ES-I3 (cell line): ENCODE data around the gene SIRPB2.
"Not testable (repeated sequence)": the region's sequence is repeated elsewhere in the genome, so short reads cannot be mapped to it uniquely, and the experiment has no call there.

Source experiments
- H3K36me3 ChIP-seq: 2 replicates; pipeline ENCODE4 v1.6.1; 2013; ENCODE audit warnings: mild to moderate bottlenecking, low read length, control low read depth, moderate library complexity; ENCODE audit not compliant: insufficient read depth
- H3K4me1 ChIP-seq: 2 replicates; pipeline ENCODE4 v1.6.1; 2013; ENCODE audit warnings: mild to moderate bottlenecking, control low read depth, low read length; ENCODE audit not compliant: insufficient read depth
- H3K9ac ChIP-seq: 2 replicates; pipeline ENCODE4 v1.6.1; 2013; ENCODE audit warnings: low read depth, mild to moderate bottlenecking, low read length, moderate library complexity
- H3K9me3 ChIP-seq: 2 replicates; pipeline ENCODE4 v1.6.1; 2013; ENCODE audit warnings: mild to moderate bottlenecking, low read length, moderate library complexity; ENCODE audit not compliant: control insufficient read depth, insufficient read depth

SIRPB2 gene

GRCh38 chr20:1513801-1514200 is 22.6 kb upstream of the SIRPB2 start:
- H3K36me3 ChIP-seq: no peaks in the 10 kb centered on the region
- H3K9ac ChIP-seq: no peak overlapping the region
- no peaks in the 10 kb centered on the region for H3K9me3 ChIP-seq
- peaks cover 6% of the 10 kb centered on the region for H3K4me1 ChIP-seq

- no peaks in the 10 kb centered on the region for H3K36me3 ChIP-seq
- no peaks in the 10 kb centered on the region for H3K4me1 ChIP-seq
- no peak overlapping the region for H3K9ac ChIP-seq
- no peaks in the 10 kb centered on the region for H3K9me3 ChIP-seq
These were observed 18.0 kb upstream of the SIRPB2 start for GRCh38 chr20:1509237-1509636.

GRCh38 chr20:1508574-1508973 is 17.4 kb upstream of the SIRPB2 start:
- Histone ChIP-seq H3K4me1 (no peaks in the 10 kb centered on the region), H3K9me3 (no peaks in the 10 kb centered on the region), H3K9ac (no peak overlapping the region), H3K36me3 (no peaks in the 10 kb centered on the region)

- no peak overlapping the region for H3K9ac ChIP-seq
- no peaks in the 10 kb centered on the region for H3K4me1 ChIP-seq
- H3K9me3 ChIP-seq: peaks cover 3% of the 10 kb centered on the region; the same call in 1 of the 2 replicates
- no peaks in the 10 kb centered on the region for H3K36me3 ChIP-seq
These were observed 16.1 kb upstream of the SIRPB2 start for GRCh38 chr20:1507276-1507675.

GRCh38 chr20:1505871-1506270 is 14.7 kb upstream of the SIRPB2 start:
- no peak overlapping the region for H3K9ac ChIP-seq
- no peaks in the 10 kb centered on the region for H3K36me3 ChIP-seq
- H3K4me1 ChIP-seq: peaks cover 3% of the 10 kb centered on the region; the same call in 1 of the 2 replicates
- peaks cover 3% of the 10 kb centered on the region; the same call in 1 of the 2 replicates for H3K9me3 ChIP-seq

GRCh38 chr20:1505361-1505760 is 14.1 kb upstream of the SIRPB2 start:
- Histone ChIP-seq H3K36me3 (no peaks in the 10 kb centered on the region), H3K4me1 (peaks cover 7% of the 10 kb centered on the region; the same call in 1 of the 2 replicates), H3K9me3 (peaks cover 3% of the 10 kb centered on the region; the same call in 1 of the 2 replicates), H3K9ac (no peak overlapping the region)

GRCh38 chr20:1503564-1504227 is 12.5 kb upstream of the SIRPB2 start:
- Histone ChIP-seq H3K9ac (no peak overlapping the region), H3K4me1 (peaks cover 7% of the 10 kb centered on the region; the same call in 1 of the 2 replicates), H3K36me3 (no peaks in the 10 kb centered on the region), H3K9me3 (peaks cover 3% of the 10 kb centered on the region; the same call in 1 of the 2 replicates)

GRCh38 chr20:1500496-1500895 is 9.3 kb upstream of the SIRPB2 start:
- no peak overlapping the region for H3K9ac ChIP-seq
- peaks cover 7% of the 10 kb centered on the region; the same call in 1 of the 2 replicates for H3K4me1 ChIP-seq
- H3K9me3 ChIP-seq: peaks cover 3% of the 10 kb centered on the region; the same call in 1 of the 2 replicates
- no peaks in the 10 kb centered on the region for H3K36me3 ChIP-seq

GRCh38 chr20:1499528-1500420 is 8.6 kb upstream of the SIRPB2 start:
- no peak overlapping the region for H3K9ac ChIP-seq
- H3K36me3 ChIP-seq: no peaks in the 10 kb centered on the region
- peaks cover 3% of the 10 kb centered on the region; the same call in 1 of the 2 replicates for H3K9me3 ChIP-seq
- peaks cover 7% of the 10 kb centered on the region; the same call in 1 of the 2 replicates for H3K4me1 ChIP-seq

GRCh38 chr20:1497371-1497770 is 6.2 kb upstream of the SIRPB2 start:
- H3K36me3 ChIP-seq, H3K9ac ChIP-seq, H3K9me3 ChIP-seq, H3K4me1 ChIP-seq: not testable (repeated sequence)

- no peak overlapping the region for H3K9ac ChIP-seq
- H3K36me3 ChIP-seq: no peaks in the 10 kb centered on the region
These were observed 5.7 kb upstream of the SIRPB2 start for GRCh38 chr20:1496930-1497329.

GRCh38 chr20:1494436-1494835 is 3.2 kb upstream of the SIRPB2 start:
- Histone ChIP-seq H3K36me3 (no peaks in the 10 kb centered on the region), H3K4me1 (no peaks in the 10 kb centered on the region), H3K9me3 (no peaks in the 10 kb centered on the region; the same call in 1 of the 2 replicates), H3K9ac (no peak overlapping the region)

More at GRCh38 chr20:1496930-1497329, 5.7 kb upstream of the SIRPB2 start:
- peaks cover 7% of the 10 kb centered on the region; the same call in 1 of the 2 replicates for H3K4me1 ChIP-seq
- no peaks in the 10 kb centered on the region; the same call in 1 of the 2 replicates for H3K9me3 ChIP-seq

- Histone ChIP-seq H3K36me3 (no peaks in the 10 kb centered on the region), H3K9ac (no peak overlapping the region), H3K4me1 (no peaks in the 10 kb centered on the region), H3K9me3 (no peaks in the 10 kb centered on the region)
These were observed 2.3 kb upstream of the SIRPB2 start for GRCh38 chr20:1493536-1493935.

- Histone ChIP-seq H3K9me3 (no peaks in the 10 kb centered on the region), H3K4me1 (no peaks in the 10 kb centered on the region), H3K9ac (no peak overlapping the region), H3K36me3 (no peaks in the 10 kb centered on the region)
These were observed 831 bp upstream of the SIRPB2 start for GRCh38 chr20:1491860-1492642.
